Upper lobe of left lung (tissue), 6 donors: ENCODE measurements around the gene ARHGAP21. TPM values are rescaled to one million over a fixed set of nuclear protein-coding genes. Genes with fewer than 3 reads are reported as not detected.

Experiments
- ATAC-seq, 2 donors: fragments of 200-7000 bp; cut with Tn5 transposase; one replicate each; pipeline ENCODE4 v1.9.1; 2022; ENCODE audit warnings: mild to moderate bottlenecking in 2 of 2, moderate library complexity in 2 of 2; ENCODE audit not compliant: low FRiP score in 2 of 2
- DNase-seq, 2 donors: peaks; one replicate each; pipeline ENCODE4 v3.0.0-alpha.2; 2019 to 2020
- H3K27ac ChIP-seq, 4 donors: fragments of 200-600 bp; sonication (generic); one replicate each; pipeline ENCODE4 v1.5.1; 2016 to 2019
- H3K27me3 ChIP-seq, 4 donors: fragments of 200-600 bp; sonication (generic); one replicate each; pipeline ENCODE4 v1.5.1; 2017 to 2019
- H3K36me3 ChIP-seq, 4 donors: fragments of 200-600 bp; sonication (generic); one replicate each; pipeline ENCODE4 v1.5.1; 2016 to 2019
- H3K4me1 ChIP-seq, 4 donors: fragments of 200-600 bp; sonication (generic); one replicate each; pipeline ENCODE4 v1.5.1; 2018 to 2019
- H3K4me3 ChIP-seq, 4 donors: fragments of 200-600 bp; sonication (generic); one replicate each; pipeline ENCODE4 v1.5.1; 2017 to 2019; ENCODE audit warnings: mild to moderate bottlenecking in 2 of 4, moderate library complexity in 1 of 4
- H3K9me3 ChIP-seq, 4 donors: fragments of 200-600 bp; sonication (generic); one replicate each; pipeline ENCODE4 v1.5.1; 2018 to 2019
- CTCF ChIP-seq, 6 experiments: fragments of 450-650 bp in 4 of 6; fragments of 200-600 bp in 2 of 6; sonication (generic) in 2 of 6; IDR thresholded peaks; one replicate each; pipeline ENCODE4 v1.5.1; 2016 to 2019; ENCODE audit warnings: antibody characterized with exemption in 6 of 6
- EP300 ChIP-seq, 4 donors: sonication (generic); formaldehyde crosslinking; IDR thresholded peaks; one replicate each; pipeline ENCODE4 v1.5.1; 2017; ENCODE audit warnings: antibody characterized with exemption in 4 of 4, control low read depth in 2 of 4
- POLR2A ChIP-seq, 4 donors: fragments of 450-650 bp; IDR thresholded peaks; one replicate each; pipeline ENCODE4 v1.5.1; 2016 to 2017; ENCODE audit warnings: antibody characterized with exemption in 4 of 4, mild to moderate bottlenecking in 2 of 4
- POLR2AphosphoS5 ChIP-seq, 2 donors: sonication (generic); formaldehyde crosslinking; IDR thresholded peaks; one replicate each; pipeline ENCODE4 v1.5.1; 2017; ENCODE audit warnings: antibody characterized with exemption in 2 of 2
- WGBS, 2 donors: methylation state at CpG; one replicate each; pipeline ENCODE4 v1.1.5; 2017 to 2018; 5-methylcytosine and 5-hydroxymethylcytosine counted together
- total RNA-seq, 6 donors: library from RNA; depleted of rRNA in 4 of 6; stranded (reverse); fragments of >200 nt in 4 of 6; gene quantifications; one replicate each; pipeline versions ENCODE4 v1.1.0 to v1.2.1, GENCODE V29; 2016 to 2021
- donor health status: DM: no; HTN: no; CAD: no; lungs with moderate emphysema.
- donor health status: DM: no; HTN: yes; CAD: no; lungs with severe emphysema.

Gene ARHGAP21
- total RNA-seq, 6 donors from 2014 or later = 63.9 to 88.8 (median 73.5) TPM

GRCh38 chr10:24590697-24591457 lies 132.8 kb downstream of the ARHGAP21 start:
- no peak overlapping the region for H3K27ac ChIP-seq
- H3K4me1 ChIP-seq = no peaks in the 10 kb centered on the region
- DNase-seq (no peak), ATAC-seq (no peak)
- no peak for TF ChIP-seq POLR2AphosphoS5 (IDR thresholded peaks at IDR 0.05)
- TF ChIP-seq EP300 (IDR thresholded peaks at IDR 0.05) = no peak
- no peak for TF ChIP-seq CTCF (IDR thresholded peaks at IDR 0.05)
- no peaks in the 10 kb centered on the region for H3K27me3 ChIP-seq
- H3K36me3 ChIP-seq = peaks cover 16 to 93% (median 57%) of the 10 kb centered on the region in 4 donors
- no peak overlapping the region for H3K4me3 ChIP-seq
- no peaks in the 10 kb centered on the region for H3K9me3 ChIP-seq

GRCh38 chr10:24589265-24589664 lies 134.4 kb downstream of the ARHGAP21 start:
- Histone ChIP-seq H3K9me3 (no peaks in the 10 kb centered on the region), H3K4me3 (no peak overlapping the region), H3K36me3 (peaks cover 14 to 90% (median 58%) of the 10 kb centered on the region in 4 donors), H3K27me3 (no peaks in the 10 kb centered on the region), H3K27ac (no peak overlapping the region), H3K4me1 (no peaks in the 10 kb centered on the region)
- WGBS, 2 donors = 92 to 100% methylated on average over 2 of the region's 2 CpGs
- DNase-seq (no peak), ATAC-seq (no peak)
- TF ChIP-seq EP300 (IDR thresholded peaks at IDR 0.05) (no peak), POLR2AphosphoS5 (IDR thresholded peaks at IDR 0.05) (no peak), POLR2A (IDR thresholded peaks at IDR 0.05) (no peak), CTCF (IDR thresholded peaks at IDR 0.05) (no peak)

- TF ChIP-seq POLR2A (IDR thresholded peaks at IDR 0.05) (no peak), POLR2AphosphoS5 (IDR thresholded peaks at IDR 0.05) (no peak), CTCF (IDR thresholded peaks at IDR 0.05) (no peak), EP300 (IDR thresholded peaks at IDR 0.05) (no peak)
- no peak overlapping the region for H3K4me3 ChIP-seq
Measured at GRCh38 chr10:24579906-24580305, 143.8 kb downstream of the ARHGAP21 start.

GRCh38 chr10:24579448-24579847 lies 144.2 kb downstream of the ARHGAP21 start:
- DNase-seq (no peak), ATAC-seq (peak in 1 of 2 donors; percentile 15)
- H3K27ac ChIP-seq = no peak overlapping the region
- H3K9me3 ChIP-seq = no peaks in the 10 kb centered on the region
- H3K4me1 ChIP-seq = no peaks in the 10 kb centered on the region
- H3K4me3 ChIP-seq = no peak overlapping the region
- no peak for TF ChIP-seq EP300 (IDR thresholded peaks at IDR 0.05)
- TF ChIP-seq CTCF (IDR thresholded peaks at IDR 0.05) = no peak
- no peak for TF ChIP-seq POLR2A (IDR thresholded peaks at IDR 0.05)
- no peak for TF ChIP-seq POLR2AphosphoS5 (IDR thresholded peaks at IDR 0.05)
- no peaks in the 10 kb centered on the region for H3K27me3 ChIP-seq
- H3K36me3 ChIP-seq = peaks cover 0 to 5% (median 4%) of the 10 kb centered on the region in 4 donors
- 97 to 100% methylated on average over 1 of the region's 1 CpG for whole genome bisulfite sequencing, 2 donors

More at GRCh38 chr10:24579906-24580305, 143.8 kb downstream of the ARHGAP21 start:
- no peaks in the 10 kb centered on the region for H3K27me3 ChIP-seq
- ATAC-seq (no peak), DNase-seq (no peak)
- H3K4me1 ChIP-seq = no peaks in the 10 kb centered on the region
- H3K27ac ChIP-seq = no peak overlapping the region
- 59 to 68% methylated on average over 4 of the region's 4 CpGs for WGBS, 2 donors
- H3K36me3 ChIP-seq = peaks cover 0 to 10% (median 6%) of the 10 kb centered on the region in 4 donors
- H3K9me3 ChIP-seq = no peaks in the 10 kb centered on the region
